Activated T-cell treated with anti-CD3 and anti-CD28 coated beads for 24 hours (primary cell): ENCODE results near the gene EPB41L2.

ENCODE experiments used
- DNase-seq: peaks from one replicate; pipeline ENCODE4 v3.0.0-alpha.2; 2020; ENCODE audit warnings: low read depth

Gene EPB41L2

GRCh38 chr6:130865793-130866192 is 197.3 kb downstream of the EPB41L2 start:
- no peak for DNase-seq

GRCh38 chr6:130864344-130864743 is 198.7 kb downstream of the EPB41L2 start:
- no peak for DNase-seq

- no peak for DNase-seq
Measured at GRCh38 chr6:130863415-130864230, 199.4 kb downstream of the EPB41L2 start.

- DNase-seq, result no peak
Measured at GRCh38 chr6:130862370-130862769, 200.7 kb downstream of the EPB41L2 start.

GRCh38 chr6:130859161-130859867 is 203.7 kb downstream of the EPB41L2 start:
- DNase-seq, result no peak

- no peak for DNase-seq
Measured at GRCh38 chr6:130858498-130859160, 204.4 kb downstream of the EPB41L2 start.

- DNase-seq, result no peak
Measured at GRCh38 chr6:130858054-130858453, 205.0 kb downstream of the EPB41L2 start.

- no peak for DNase-seq
Measured at GRCh38 chr6:130853555-130854183, 209.4 kb downstream of the EPB41L2 start.

- no peak for DNase-seq
Measured at GRCh38 chr6:130852844-130853554, 210.0 kb downstream of the EPB41L2 start.

- no peak for DNase-seq
Measured at GRCh38 chr6:130851026-130851425, 212.0 kb downstream of the EPB41L2 start.

- no peak for DNase-seq
Measured at GRCh38 chr6:130849594-130849993, 213.5 kb downstream of the EPB41L2 start.

- DNase-seq, result no peak
Measured at GRCh38 chr6:130848945-130849344, 214.1 kb downstream of the EPB41L2 start.

- no peak for DNase-seq
Measured at GRCh38 chr6:130847001-130847910, 215.8 kb downstream of the EPB41L2 start.

- no peak for DNase-seq
Measured at GRCh38 chr6:130846501-130846900, 216.5 kb downstream of the EPB41L2 start.

GRCh38 chr6:130843575-130844320 is 219.3 kb downstream of the EPB41L2 start:
- no peak for DNase-seq

- DNase-seq, result no peak
Measured at GRCh38 chr6:130841128-130841728, 221.8 kb downstream of the EPB41L2 start.

- DNase-seq, result no peak
Measured at GRCh38 chr6:130840050-130840449, 223.0 kb downstream of the EPB41L2 start.

GRCh38 chr6:130839379-130839778 is 223.7 kb downstream of the EPB41L2 start:
- no peak for DNase-seq

GRCh38 chr6:130838951-130839350 is 224.1 kb downstream of the EPB41L2 start:
- DNase-seq, result no peak
